ENCODE measurements around the gene CRTC1. TPM values are rescaled to one million over a fixed set of nuclear protein-coding genes. Genes with fewer than 3 reads are reported as not detected.

Gene CRTC1
- total RNA-seq, 1 experiment from 2014 or later, result 1.4 TPM

DNA sequence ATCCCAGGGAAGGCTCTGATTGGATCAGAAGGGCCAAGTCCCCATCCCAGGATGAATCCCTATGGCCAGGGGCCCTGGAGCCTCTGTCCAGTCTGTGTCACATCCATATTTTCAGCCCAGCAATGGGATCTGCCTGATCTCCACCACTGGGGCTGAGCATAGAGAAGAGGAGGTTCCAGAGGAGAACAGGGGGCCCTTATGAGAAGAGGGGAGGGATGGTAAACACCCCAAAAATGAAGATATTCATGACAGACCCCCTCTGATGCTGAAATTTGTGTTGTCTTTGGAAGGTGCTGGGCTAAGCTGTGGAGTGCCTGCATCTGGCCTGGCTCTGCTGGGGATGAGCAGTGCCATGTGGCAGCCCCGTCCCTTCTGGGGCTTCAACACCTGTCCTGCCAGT lies 32.2 kb upstream of the CRTC1 start:
- DNase-seq (ENCODE audit: low spot score), result no peak

GRCh38 chr19:18651733-18652132 lies 31.7 kb upstream of the CRTC1 start:
- no peak for DNase-seq (ENCODE audit: low spot score)

- DNase-seq (ENCODE audit: low spot score), result no peak
Observed at GRCh38 chr19:18653853-18654252, 29.6 kb upstream of the CRTC1 start.

DNA sequence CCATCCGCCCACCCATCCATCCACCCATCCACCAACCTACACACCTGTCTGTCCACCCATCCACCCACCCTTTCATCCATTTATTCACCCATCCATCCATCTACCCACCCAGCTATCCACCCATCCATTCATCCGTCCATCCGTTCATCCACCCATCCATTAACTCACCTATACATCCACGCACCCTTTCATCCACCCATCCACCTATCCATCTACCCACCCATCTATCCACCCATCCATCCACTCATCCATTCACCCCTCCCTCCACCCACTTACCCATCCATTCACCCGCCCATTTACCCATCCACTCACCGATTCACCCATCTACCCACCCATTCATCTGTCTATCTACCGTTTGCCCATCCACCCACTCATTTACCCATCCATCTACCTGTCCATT lies 29.0 kb upstream of the CRTC1 start:
- no peak for DNase-seq (ENCODE audit: low spot score)

DNA sequence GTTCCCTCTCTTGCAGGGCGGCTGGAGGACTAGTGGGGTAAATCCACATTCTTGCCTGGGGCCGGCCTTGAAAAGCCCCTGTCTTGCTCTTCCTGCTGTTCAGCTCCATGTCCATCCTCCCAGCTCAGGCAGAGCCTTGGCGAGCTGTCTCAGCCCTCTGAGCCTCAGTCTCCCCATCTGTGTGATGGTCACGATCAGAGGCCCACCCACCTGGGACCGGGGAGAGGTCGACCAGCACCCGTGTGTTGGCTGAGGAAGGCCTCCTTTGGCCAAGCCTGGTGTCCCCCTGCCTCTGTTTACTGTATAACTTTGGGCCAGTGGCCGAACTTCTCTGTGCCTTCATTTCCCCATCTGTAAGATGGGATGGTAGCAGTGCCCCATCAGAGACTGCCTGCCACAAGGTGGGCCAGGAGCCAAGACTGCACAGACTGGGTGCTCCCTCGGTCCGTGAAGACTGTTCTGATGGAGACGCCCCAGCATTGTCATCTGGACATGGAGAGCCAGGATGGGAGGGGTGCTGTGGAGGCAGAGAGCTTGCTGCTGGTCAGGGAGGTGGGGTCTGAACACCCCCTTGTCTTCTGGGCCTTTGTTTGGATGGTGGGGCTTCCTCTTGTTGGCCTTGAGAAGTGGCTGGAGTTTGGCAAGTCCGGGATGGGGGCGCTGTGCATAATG lies 28.2 kb upstream of the CRTC1 start:
- DNase-seq (ENCODE audit: low spot score), result no peak

GRCh38 chr19:18656337-18657086 lies 27.0 kb upstream of the CRTC1 start:
- DNase-seq (ENCODE audit: low spot score), result no peak

DNA sequence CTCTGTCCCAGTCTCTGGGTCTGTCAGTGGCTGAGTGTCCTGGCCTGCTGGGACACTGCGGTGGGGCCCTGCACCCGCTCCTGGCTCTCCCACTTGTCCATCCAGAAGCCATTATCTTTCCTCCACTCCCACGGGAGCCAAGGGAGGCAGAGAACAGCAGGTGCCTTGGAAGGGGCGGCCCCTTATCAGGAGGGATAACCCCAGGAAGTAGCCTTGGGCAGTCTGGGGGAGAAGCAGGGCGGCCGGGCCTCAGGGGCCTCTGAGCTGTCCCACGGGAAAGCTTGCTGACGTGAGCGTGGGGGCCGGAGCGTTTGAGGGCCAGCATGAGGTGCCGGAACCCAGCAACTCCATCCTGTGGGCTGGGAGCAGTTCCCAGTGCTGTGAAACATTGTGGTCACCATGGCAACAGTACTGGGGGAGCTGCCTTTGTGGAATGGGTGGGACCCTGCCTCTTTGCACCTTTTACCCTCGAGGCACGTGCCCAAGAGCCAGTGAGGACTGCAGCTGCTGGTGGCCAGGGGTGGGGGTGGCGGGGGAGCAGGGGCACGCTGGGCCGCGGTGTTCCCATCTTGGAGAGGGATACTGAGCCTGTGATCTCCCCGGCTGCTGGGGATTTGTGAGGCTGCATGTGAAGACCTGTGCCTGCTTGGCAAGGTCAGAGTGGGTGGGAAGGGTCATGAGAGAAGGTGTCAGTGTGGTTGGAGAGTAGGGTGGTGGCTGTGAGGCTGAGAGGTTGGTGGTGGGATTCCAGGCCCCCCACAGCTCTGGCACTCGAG lies 25.7 kb upstream of the CRTC1 start:
- DNase-seq (ENCODE audit: low spot score), result peak; percentile 79

- no peak for DNase-seq (ENCODE audit: low spot score)
Observed at GRCh38 chr19:18658366-18658855, 25.1 kb upstream of the CRTC1 start.

DNA sequence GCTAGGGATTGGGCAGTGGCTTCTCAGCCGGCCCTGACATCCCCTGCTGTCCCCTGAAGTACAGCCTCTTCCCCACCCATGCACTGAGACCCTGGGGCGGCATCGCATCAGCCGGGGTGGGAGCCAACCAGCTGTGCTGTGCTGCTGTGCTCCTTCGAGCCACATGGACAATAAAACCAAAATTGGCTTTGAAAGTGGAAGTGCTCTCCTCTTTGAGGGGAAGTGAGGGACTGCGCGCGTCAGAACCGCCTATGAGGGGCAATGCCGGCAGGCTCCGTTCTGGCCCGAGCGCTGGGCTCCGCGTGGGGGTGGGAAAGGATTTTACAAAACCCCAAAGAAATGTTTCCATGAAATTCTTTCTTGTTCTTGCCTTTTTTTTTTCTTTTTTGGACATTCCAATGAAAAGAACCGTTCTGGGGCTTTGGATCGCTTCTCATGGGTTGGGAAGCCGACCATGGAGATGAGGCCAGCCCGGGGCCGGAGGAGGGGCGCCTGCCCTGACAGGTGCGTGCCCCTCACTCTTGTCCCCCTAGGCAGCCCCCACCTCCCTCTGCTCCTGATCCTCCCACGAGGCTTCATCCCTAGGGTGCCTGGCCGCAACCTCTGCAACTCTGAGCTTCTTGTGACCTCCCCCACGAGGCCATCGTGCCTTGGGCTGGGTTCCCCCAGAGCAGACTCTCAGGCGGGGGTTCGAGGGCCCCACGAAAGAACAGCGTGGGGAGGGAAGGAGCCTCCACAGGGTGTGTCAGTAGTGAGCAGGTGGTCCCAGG lies 24.0 kb upstream of the CRTC1 start:
- no peak for DNase-seq (ENCODE audit: low spot score)

DNA sequence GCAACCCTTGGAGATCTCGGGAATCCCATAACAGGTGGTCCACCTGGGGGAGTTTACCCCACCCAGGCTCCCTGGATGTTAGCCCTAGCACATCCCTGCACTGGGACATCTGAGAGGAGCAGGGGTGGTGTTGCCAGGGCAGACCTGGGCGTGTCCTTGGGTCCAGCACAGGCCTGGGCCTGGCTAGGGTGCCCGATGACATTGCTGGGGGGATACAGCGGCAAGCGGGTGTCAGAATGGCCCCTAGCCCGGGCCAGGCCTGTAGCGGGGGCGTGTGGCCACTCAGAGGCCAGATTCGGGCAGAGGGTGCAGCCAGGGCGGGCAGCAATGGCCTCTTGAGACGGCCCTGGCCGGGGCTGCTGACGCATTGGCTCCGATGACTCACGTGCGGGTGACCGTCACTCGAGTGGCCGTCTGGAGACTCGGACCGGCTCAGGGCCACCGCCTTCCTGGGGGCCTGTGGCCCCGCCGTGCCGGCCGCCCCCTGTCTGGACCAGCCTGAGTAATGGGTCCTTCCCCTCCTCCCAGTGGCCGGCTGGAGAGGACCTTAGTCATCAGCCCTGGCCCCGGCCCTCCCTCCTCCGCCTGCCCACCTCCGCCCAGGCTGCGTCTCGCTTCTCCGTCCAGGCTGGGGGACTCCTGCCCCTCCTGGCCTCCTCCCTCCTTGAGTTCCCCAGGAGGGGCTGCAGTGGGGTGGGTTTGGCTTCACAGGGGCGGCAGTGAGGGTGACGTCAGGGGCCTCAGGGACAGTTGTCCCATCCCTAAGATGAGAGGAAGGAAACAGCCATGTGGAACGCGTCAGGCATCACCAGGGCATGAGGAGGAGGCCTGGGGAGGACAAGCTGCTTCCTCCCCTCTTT lies 23.2 kb upstream of the CRTC1 start:
- peak; percentile 87 for DNase-seq (ENCODE audit: low spot score)

GRCh38 chr19:18660939-18661670 lies 22.4 kb upstream of the CRTC1 start:
- no peak for DNase-seq (ENCODE audit: low spot score)

DNA sequence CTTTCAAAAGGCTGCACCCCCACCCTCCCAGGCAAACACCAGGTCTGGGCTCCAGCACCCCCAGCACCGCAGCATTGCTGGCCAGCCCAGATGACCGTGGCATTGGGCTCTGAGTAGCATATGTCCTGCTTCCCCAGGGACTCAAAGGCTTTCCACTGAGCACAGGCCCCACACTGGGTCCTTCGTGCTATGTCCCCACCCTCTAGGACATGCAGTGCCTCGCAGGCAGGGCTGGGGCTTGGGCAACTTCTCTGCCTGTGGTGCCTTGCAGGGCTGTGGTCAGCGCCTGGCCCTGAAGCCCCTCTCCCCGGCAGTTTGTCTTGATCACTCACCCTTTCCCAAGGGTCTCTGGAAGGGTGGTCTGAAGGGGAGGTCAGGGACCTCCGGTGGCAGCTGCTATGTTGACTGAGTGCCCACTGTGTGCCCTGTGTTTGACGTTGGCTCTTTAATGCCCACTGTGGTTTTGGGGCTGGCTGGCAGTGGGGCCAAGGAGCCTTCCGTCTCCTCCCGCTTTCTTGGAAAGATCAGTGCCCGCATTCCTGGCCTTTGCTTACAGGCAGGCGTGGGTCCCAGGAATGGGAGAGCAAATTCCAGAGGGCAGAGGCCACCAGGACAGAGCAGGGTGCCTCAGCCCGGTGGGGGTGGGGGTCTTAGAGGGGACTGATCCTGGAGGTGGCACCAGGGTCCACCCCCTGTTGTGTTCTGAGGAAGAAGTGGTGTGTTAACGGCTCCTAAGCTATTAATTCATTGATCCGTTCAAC lies 20.3 kb upstream of the CRTC1 start:
- DNase-seq (ENCODE audit: low spot score), result no peak

DNA sequence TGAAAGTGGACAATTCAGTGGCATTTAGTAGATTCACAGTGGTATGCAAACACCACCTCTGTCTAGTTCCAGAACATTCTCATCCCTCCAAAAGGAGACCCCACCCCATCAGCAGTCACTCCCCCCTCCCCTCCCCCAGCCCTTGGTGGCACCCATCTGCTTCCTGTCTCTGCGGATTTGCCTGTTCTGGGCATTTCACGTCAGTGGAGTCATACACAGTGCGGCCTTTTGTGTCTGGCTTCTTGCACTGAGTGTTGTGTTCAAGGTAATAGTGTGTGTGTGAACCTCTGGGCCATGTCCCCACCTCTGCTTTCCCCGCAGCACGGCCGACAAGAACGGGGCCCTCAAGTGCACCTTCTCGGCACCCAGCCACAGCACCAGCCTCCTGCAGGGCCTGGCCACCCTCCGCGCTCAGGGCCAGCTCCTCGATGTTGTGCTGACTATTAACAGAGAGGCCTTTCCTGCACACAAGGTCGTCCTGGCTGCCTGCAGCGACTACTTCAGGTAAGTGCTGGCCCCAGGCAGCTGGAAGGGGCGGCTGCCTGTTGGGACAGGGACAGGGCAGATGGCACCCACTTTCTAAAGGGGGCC lies 19.4 kb upstream of the CRTC1 start:
- no peak for DNase-seq (ENCODE audit: low spot score)

DNA sequence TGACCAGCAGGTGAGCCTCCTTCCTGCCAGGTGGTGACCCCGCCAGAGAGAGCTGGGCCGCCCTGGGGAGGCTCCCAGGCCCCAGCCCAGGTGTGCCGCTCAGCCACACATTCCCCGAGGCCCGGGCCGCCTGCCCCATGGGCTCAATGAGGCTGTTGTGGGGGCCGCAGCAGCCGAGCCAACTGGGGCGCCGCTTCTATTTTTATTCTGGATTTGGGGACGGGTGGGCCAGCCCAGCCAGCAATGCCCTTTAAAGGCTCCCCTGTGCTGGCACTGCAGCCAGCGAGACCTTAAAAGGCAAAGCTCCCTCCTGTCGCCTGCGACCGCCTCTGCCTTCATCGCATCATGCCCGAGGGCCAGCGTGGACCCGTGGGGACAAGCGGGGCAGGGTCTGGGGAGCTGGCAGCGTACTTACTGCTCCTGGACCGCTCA lies 17.7 kb upstream of the CRTC1 start:
- no peak for DNase-seq (ENCODE audit: low spot score)

DNA sequence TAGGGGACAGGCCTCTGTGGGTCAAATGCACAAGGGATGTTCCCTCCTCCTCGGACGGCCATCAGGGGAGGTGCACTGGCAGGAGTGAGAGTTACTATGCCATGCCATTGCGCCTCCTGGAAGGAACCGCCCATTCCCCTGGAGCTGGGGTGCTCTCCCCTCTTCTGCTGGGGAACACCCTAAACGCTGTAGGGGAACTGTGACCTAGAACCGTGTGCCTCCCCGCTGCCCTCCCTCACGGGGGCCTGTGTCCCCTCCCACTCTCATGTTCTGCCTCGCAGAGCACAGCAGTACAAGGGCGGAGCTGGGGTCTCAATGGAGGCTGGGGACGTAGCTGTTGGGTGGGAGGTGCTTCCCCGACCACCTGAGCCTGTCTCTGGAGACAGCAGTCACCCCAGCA lies 17.2 kb upstream of the CRTC1 start:
- no peak for DNase-seq (ENCODE audit: low spot score)

- no peak for DNase-seq (ENCODE audit: low spot score)
Observed at GRCh38 chr19:18666784-18667183, 16.7 kb upstream of the CRTC1 start.

- no peak for DNase-seq (ENCODE audit: low spot score)
Observed at GRCh38 chr19:18667531-18668251, 15.8 kb upstream of the CRTC1 start.

DNA sequence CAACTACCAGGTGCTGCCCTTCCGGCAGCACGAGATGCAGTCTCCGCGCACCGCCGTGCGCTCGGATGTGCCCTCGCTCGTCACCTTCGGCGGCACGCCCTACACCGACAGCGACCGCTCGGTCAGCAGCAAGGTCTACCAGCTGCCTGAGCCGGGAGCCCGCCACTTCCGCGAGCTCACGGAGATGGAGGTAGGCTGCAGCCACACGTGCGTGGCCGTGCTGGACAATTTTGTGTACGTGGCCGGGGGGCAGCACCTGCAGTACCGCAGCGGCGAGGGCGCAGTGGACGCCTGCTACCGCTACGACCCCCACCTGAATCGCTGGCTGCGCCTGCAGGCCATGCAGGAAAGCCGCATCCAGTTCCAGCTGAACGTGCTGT lies 15.2 kb upstream of the CRTC1 start:
- no peak for DNase-seq (ENCODE audit: low spot score)

All from A172 (cell line).